Pancreas (tissue), 10 donors: ENCODE measurements around the gene RGS7. TPM values are rescaled to one million over a fixed set of nuclear protein-coding genes. Genes with fewer than 3 reads are reported as not detected.
"Not testable (repeated sequence)": the region's sequence is repeated elsewhere in the genome, so short reads cannot be mapped to it uniquely, and the experiment has no call there.

Source experiments
- ATAC-seq, 4 donors: fragments of 200-7000 bp; cut with Tn5 transposase; one replicate each; pipeline versions ENCODE4 v1.8.0 to v1.9.1; 2020; ENCODE audit warnings: mild to moderate bottlenecking in 4 of 4, moderate library complexity in 4 of 4
- DNase-seq, 6 donors: peaks; one replicate each; pipeline ENCODE4 v3.0.0-alpha.2; 2020
- FAIRE-seq: peaks from 2 replicates; lab custom pipeline; 2012; peaks lifted over from hg19 to GRCh38; lab: Jason Lieb, UNC
- H3K27ac ChIP-seq, 4 donors: fragments of 200-600 bp; sonication (generic); 1 replicate in 3 of 4; 2 replicates in 1 of 4; pipeline versions ENCODE4 v1.5.0 to v1.8.0; 2020
- H3K27me3 ChIP-seq, 4 donors: fragments of 200-600 bp; one replicate each; pipeline ENCODE4 v1.8.0; 2021
- H3K36me3 ChIP-seq, 3 donors: fragments of 200-600 bp; sonication (generic) in 1 of 3; one replicate each; pipeline versions ENCODE4 v1.5.0 to v1.8.0; 2020 to 2021
- H3K4me1 ChIP-seq, 3 donors: fragments of 200-600 bp; one replicate each; pipeline ENCODE4 v1.8.0; 2021
- H3K4me3 ChIP-seq, 4 donors: fragments of 200-600 bp; sonication (generic) in 2 of 4; one replicate each; pipeline versions ENCODE4 v1.5.0 to v1.8.0; 2020 to 2021
- H3K9me3 ChIP-seq, 4 donors: fragments of 200-600 bp; one replicate each; pipeline ENCODE4 v1.8.0; 2021
- CTCF ChIP-seq, 4 donors: fragments of 200-600 bp; sonication (generic) in 3 of 4; IDR thresholded peaks; one replicate each; pipeline versions ENCODE4 v1.5.0 to v1.8.0; 2021; ENCODE audit warnings: antibody characterized with exemption in 4 of 4
- WGBS, 2 donors: extraction: QIAGEN DNeasy Blood & Tissue Kit; methylation state at CpG; one replicate each; pipeline ENCODE4 v1.1.7; 2013; 5-methylcytosine and 5-hydroxymethylcytosine counted together
- intact Hi-C, 3 donors: fragments of 100-400 bp; cut with DNase I; formaldehyde crosslinking; loops; one replicate each; pipeline versions ENCODE4 v1.11.1 to v1.14.2; 2022
- polyA plus RNA-seq, 2 donors: library from polyadenylated mRNA; stranded (reverse); fragments of 200-250 nt; gene quantifications; one replicate each; pipeline ENCODE4 v1.2.3, GENCODE V29; 2013
- total RNA-seq, 6 donors: library from RNA; stranded (reverse); fragmentation: NEBNext Ultra II Directional in 4 of 6; extraction: Animal tissue kit (Norgen Biotek cat#: 25700) in 4 of 6; gene quantifications; one replicate each; pipeline versions ENCODE4 v1.2.1 to v1.2.4, GENCODE V29; 2021 to 2023
- donor health status: healthy with polysubstance abuse.
- donor health status: DM: no; HTN: no; CAD: no; lungs with moderate emphysema.
- donor health status: DM: no; HTN: no; CAD: no.
- donor health status: control.
- donor health status: control.
- donor health status: Bipolar disorder and iron deficiency.
- donor health status: DM: yes; HTN: yes; CAD: no.
- donor health status: DM: no; HTN: no; CAD: no.
- donor health status: DM: no; HTN: no; CAD: no.
- donor health status: DM: yes; HTN: yes; CAD: no.

The RGS7 gene
- total and polyA plus RNA-seq, 8 donors: 0.08 to 4.2 (median 0.33) TPM

GRCh38 chr1:241096982-241097381, 260.0 kb downstream of the RGS7 start:
- H3K27me3 ChIP-seq: no peaks in the 10 kb centered on the region
- no peak overlapping the region for H3K4me3 ChIP-seq
- ATAC-seq: no peak
- no peak for FAIRE-seq
- H3K27ac ChIP-seq: no peak overlapping the region
- TF ChIP-seq CTCF (IDR thresholded peaks at IDR 0.05): no peak
- 58 to 67% methylated on average over 4 of the region's 4 CpGs for WGBS, 2 donors
- H3K36me3 ChIP-seq: no peaks in the 10 kb centered on the region
- intact Hi-C loops: no loop called here
- H3K4me1 ChIP-seq: no peaks in the 10 kb centered on the region
- H3K9me3 ChIP-seq: no peaks in the 10 kb centered on the region
- no peak for DNase-seq

- intact Hi-C loops: no loop called here
- no peak for ATAC-seq
- Histone ChIP-seq H3K27me3 (no peaks in the 10 kb centered on the region), H3K4me3 (no peak overlapping the region), H3K9me3 (no peaks in the 10 kb centered on the region), H3K27ac (no peak overlapping the region), H3K4me1 (no peaks in the 10 kb centered on the region), H3K36me3 (no peaks in the 10 kb centered on the region)
- 76 to 86% methylated on average over 6 of the region's 6 CpGs for WGBS, 2 donors
- FAIRE-seq: no peak
- TF ChIP-seq CTCF (IDR thresholded peaks at IDR 0.05): no peak
- no peak for DNase-seq
These were observed 261.2 kb downstream of the RGS7 start for GRCh38 chr1:241095847-241096246.

- no peaks in the 10 kb centered on the region for H3K4me1 ChIP-seq
- H3K27ac ChIP-seq: no peak overlapping the region
- intact Hi-C loops: no loop called here
- FAIRE-seq (no peak), ATAC-seq (no peak), DNase-seq (no peak)
- WGBS, 2 donors: 55 to 59% methylated on average over 3 of the region's 3 CpGs
- no peaks in the 10 kb centered on the region for H3K27me3 ChIP-seq
- H3K4me3 ChIP-seq: no peak overlapping the region
- no peaks in the 10 kb centered on the region for H3K36me3 ChIP-seq
- TF ChIP-seq CTCF (IDR thresholded peaks at IDR 0.05): no peak
- H3K9me3 ChIP-seq: no peaks in the 10 kb centered on the region
These were observed 266.2 kb downstream of the RGS7 start for GRCh38 chr1:241090798-241091197.

DNA sequence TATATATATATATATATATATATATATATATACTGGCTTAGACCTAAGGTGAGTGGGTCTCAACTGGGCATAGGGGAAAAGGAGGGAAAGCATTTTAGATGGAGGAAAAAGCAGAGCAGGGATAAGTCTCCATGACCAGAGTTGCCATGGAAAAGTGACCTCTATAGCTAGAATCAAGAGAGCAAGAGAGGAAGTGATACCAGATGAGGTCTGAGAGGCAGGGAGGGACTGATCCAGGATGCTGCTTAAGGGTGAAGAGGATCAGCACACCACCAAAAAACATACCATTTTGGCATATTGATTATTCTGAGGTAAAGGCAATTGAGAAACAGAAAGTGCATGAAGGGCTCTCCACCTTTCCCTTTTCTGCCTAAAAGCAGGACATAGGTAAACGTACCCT, 267.9 kb downstream of the RGS7 start:
- FAIRE-seq, H3K9me3 ChIP-seq, H3K4me1 ChIP-seq: not testable (repeated sequence)

DNA sequence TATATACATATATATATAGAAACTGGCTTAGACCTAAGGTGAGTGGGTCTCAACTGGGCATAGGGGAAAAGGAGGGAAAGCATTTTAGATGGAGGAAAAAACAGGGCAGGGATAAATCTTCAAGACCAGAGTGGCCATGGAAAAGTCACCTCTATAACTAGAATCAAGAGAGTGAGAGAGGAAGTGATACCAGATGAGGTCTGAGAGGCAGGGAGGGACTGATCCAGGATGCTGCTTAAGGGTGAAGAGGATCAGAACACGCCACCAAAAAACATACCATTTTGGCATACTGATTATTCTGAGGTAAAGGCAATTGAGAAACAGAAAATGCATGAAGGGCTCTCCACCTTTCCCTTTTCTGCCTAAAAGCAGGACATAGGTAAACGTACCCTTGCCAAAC, 268.9 kb downstream of the RGS7 start:
- FAIRE-seq, intact Hi-C loops, H3K27ac ChIP-seq, H3K4me1 ChIP-seq, H3K27me3 ChIP-seq, H3K9me3 ChIP-seq, ATAC-seq, H3K4me3 ChIP-seq, DNase-seq, H3K36me3 ChIP-seq: not testable (repeated sequence)
- WGBS, 2 donors: 53 to 69% methylated on average over 2 of the region's 2 CpGs

More for the DNA sequence above, 267.9 kb downstream of the RGS7 start:
- WGBS, 2 donors: 39 to 69% methylated on average over 1 of the region's 1 CpG
- H3K27me3 ChIP-seq, H3K4me3 ChIP-seq, ATAC-seq, intact Hi-C loops, H3K36me3 ChIP-seq, H3K27ac ChIP-seq, DNase-seq: not testable (repeated sequence)

- Histone ChIP-seq H3K4me3 (no peak overlapping the region), H3K27me3 (no peaks in the 10 kb centered on the region), H3K4me1 (no peaks in the 10 kb centered on the region), H3K9me3 (no peaks in the 10 kb centered on the region), H3K27ac (no peak overlapping the region), H3K36me3 (no peaks in the 10 kb centered on the region)
- FAIRE-seq (no peak), DNase-seq (no peak), ATAC-seq (no peak)
- TF ChIP-seq CTCF (IDR thresholded peaks at IDR 0.05): no peak
- intact Hi-C loops: no loop called here
- 67 to 72% methylated on average over 6 of the region's 6 CpGs for WGBS, 2 donors
These were observed 270.3 kb downstream of the RGS7 start for GRCh38 chr1:241086686-241087085.
